ENCODE measurements around the gene CYP39A1.

DNA sequence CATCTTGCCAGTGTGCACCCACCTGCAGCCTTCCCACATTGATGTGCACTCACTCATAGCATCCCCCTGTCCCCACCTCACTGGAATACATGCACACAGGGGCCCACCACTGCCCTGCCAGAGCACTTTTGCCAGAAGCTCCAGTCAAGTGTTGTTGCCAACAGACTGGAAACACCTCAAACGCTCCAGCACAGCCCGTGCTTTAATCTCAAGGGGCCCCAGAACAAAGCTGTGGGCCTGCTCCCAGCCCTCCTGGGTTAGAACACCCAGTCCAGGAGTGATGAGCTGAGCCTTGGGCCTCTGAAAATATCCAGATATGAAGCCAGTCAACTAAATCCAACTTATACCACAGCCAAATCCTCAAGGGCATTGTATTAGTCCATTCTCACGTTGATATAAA, 77.1 kb downstream of the CYP39A1 start:
- TF ChIP-seq CTCF (conservative IDR thresholded peaks at IDR 0.05 in 1 of 2, IDR thresholded peaks at IDR 0.05 in 1 of 2; ENCODE audit: low read depth in 1 of 2, low read length in 2 of 2) (no peak), EZH2 (IDR thresholded peaks at IDR 0.05; ENCODE audit: low read length, missing control alignments) (no peak)

All from fibroblast of lung (primary cell).